ENCODE data around the gene SLC39A5.
"Not testable (repeated sequence)": the region's sequence is repeated elsewhere in the genome, so short reads cannot be mapped to it uniquely, and the experiment has no call there.

SLC39A5 gene

DNA sequence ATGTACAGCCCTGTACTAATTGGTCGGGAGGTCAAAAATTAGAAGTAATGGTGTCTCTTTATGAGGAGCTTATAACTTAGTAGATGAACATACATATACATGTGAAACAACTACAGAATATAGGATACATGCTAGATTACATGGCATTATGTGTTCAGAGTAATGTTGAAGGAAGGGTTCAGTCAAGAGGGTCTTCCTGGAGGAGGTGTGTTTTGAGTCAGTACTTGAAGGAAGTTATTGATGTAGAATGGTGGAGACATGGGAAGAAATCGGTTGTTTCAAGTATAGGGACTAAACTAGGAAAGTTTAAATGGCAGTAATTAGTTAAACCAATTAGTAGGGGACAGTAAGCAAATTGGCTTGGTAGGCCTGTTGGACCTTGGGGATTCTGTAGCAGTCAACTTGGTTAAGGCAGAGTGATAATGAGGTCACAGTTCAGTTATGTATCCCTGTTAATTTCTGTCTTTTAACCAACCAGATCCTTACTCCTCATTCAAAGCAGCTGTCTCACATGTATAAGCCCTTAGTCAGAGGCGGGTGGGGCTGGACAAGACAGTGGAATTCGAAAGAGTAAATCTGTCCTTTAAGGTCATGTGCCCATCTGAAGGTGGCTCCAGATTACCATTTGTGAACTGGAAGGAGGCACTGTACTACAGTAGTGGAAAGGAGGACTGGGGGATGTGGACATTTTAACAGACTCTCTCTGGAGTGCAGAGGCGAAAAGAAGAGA is 31.8 kb downstream of the SLC39A5 start:
- H4K20me1 ChIP-seq (ENCODE audit: insufficient read depth, low read length) = no peaks in the 10 kb centered on the region
- no peak for DNase-seq
- no peak overlapping the region for H3K9ac ChIP-seq (ENCODE audit: low read length)
- no peaks in the 10 kb centered on the region for H3K36me3 ChIP-seq (replicated peaks; ENCODE audit: insufficient read depth, low read length)
- no peak overlapping the region for H3K27ac ChIP-seq (ENCODE audit: low read length)
- H2AFZ ChIP-seq (ENCODE audit: low read length) = no peak overlapping the region
- no peaks in the 10 kb centered on the region for H3K9me3 ChIP-seq (replicated peaks; ENCODE audit: insufficient read depth, low read length)
- TF ChIP-seq EZH2phosphoT487 (IDR thresholded peaks at IDR 0.05; ENCODE audit: low read length) (no peak), EZH2 (optimal IDR thresholded peaks at IDR 0.05; ENCODE audit: low read depth, low read length) (no peak)
- TF ChIP-seq, protein P1, sequence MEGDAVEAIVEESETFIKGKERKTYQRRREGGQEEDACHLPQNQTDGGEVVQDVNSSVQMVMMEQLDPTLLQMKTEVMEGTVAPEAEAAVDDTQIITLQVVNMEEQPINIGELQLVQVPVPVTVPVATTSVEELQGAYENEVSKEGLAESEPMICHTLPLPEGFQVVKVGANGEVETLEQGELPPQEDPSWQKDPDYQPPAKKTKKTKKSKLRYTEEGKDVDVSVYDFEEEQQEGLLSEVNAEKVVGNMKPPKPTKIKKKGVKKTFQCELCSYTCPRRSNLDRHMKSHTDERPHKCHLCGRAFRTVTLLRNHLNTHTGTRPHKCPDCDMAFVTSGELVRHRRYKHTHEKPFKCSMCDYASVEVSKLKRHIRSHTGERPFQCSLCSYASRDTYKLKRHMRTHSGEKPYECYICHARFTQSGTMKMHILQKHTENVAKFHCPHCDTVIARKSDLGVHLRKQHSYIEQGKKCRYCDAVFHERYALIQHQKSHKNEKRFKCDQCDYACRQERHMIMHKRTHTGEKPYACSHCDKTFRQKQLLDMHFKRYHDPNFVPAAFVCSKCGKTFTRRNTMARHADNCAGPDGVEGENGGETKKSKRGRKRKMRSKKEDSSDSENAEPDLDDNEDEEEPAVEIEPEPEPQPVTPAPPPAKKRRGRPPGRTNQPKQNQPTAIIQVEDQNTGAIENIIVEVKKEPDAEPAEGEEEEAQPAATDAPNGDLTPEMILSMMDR (IDR thresholded peaks at IDR 0.05; ENCODE audit: low read length) = no peak
- H3F3A ChIP-seq (ENCODE audit: insufficient read depth, low read length) = no peaks in the 10 kb centered on the region
- no peaks in the 10 kb centered on the region for H3K9me2 ChIP-seq (replicated peaks; ENCODE audit: insufficient read depth, low read length)
- H3K27me3 ChIP-seq (replicated peaks; ENCODE audit: insufficient read depth, low read length) = no peaks in the 10 kb centered on the region
- peaks cover 14% of the 10 kb centered on the region for H3K79me2 ChIP-seq (ENCODE audit: low read length)
- no peak overlapping the region for H3K4me2 ChIP-seq (ENCODE audit: low read depth, low read length)
- no peak overlapping the region for H3K4me3 ChIP-seq (ENCODE audit: low read length)
- 0 out of 2 replicates have a peak, but pooled peaks cover 4% of the 10 kb centered on the region for H3K4me1 ChIP-seq (ENCODE audit: low read length)

DNA sequence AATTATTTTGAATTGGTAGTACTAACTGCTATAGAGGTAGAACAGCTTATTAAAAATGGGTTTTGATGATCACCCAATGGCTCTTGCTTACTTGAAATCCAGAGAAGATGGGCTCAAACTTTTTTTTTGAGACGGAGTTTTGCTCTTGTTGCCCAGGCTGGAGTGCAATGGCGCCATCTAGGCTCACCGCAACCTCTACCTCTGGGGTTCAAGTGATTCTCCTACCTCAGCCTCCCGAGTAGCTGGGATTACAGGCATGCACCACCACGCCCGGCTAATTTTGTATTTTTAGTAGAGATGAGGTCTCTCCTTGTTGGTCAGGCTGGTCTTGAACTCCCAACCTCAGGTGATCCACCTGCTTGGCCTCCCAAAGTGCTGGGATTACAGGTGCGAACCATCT is 33.1 kb downstream of the SLC39A5 start:
- H2AFZ ChIP-seq (ENCODE audit: low read length); H3K4me3 ChIP-seq (ENCODE audit: low read length); H3K9me2 ChIP-seq (replicated peaks; ENCODE audit: insufficient read depth, low read length); H3K27me3 ChIP-seq (replicated peaks; ENCODE audit: insufficient read depth, low read length); H3K9ac ChIP-seq (ENCODE audit: low read length); DNase-seq; H4K20me1 ChIP-seq (ENCODE audit: insufficient read depth, low read length); H3K4me2 ChIP-seq (ENCODE audit: low read depth, low read length); H3K4me1 ChIP-seq (ENCODE audit: low read length); H3K9me3 ChIP-seq (replicated peaks; ENCODE audit: insufficient read depth, low read length); H3F3A ChIP-seq (ENCODE audit: insufficient read depth, low read length); H3K79me2 ChIP-seq (ENCODE audit: low read length); H3K27ac ChIP-seq (ENCODE audit: low read length); H3K36me3 ChIP-seq (replicated peaks; ENCODE audit: insufficient read depth, low read length): not testable (repeated sequence)

DNA sequence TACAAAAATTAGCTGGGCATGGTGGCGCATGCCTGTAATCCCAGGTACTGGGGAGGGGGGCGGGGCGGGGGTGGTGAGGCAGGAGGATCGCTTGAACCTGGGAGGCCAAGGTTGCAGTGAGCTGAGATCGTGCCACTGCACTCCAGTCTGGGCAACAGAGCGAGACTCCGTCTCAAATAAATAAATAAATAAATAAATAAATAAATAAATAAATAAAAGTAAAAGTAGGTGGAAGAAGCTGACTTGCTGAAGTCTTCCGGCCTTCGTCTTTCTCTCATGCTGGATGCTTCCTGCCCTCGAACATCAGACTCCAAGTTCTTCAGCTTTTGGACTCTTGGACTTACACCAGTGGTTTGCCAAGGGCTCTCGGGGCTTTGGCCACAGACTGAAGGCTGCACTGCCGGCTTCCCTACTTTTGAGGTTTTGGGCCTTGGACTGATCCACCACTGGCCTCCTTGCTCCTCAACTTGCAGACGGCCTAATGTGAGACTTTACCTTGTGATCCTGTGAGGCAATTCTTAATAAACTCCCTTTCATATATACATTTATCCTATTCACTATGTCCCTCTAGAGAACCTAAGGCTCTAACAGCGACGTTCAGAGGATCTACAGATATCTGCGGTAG is 36.3 kb downstream of the SLC39A5 start:
- peak overlapping the region; percentile 74 for H3K4me2 ChIP-seq (ENCODE audit: low read depth, low read length)
- H3K4me3 ChIP-seq (ENCODE audit: low read length) = peak overlapping the region; percentile 86
- H3K9ac ChIP-seq (ENCODE audit: low read length) = peak overlapping the region; percentile 87; the same call in 1 of the 2 replicates
- H3F3A ChIP-seq (ENCODE audit: insufficient read depth, low read length) = peaks cover 29% of the 10 kb centered on the region
- peak overlapping the region; percentile 86; the same call in 1 of the 2 replicates for H3K27ac ChIP-seq (ENCODE audit: low read length)
- H3K9me2 ChIP-seq (replicated peaks; ENCODE audit: insufficient read depth, low read length); H3K9me3 ChIP-seq (replicated peaks; ENCODE audit: insufficient read depth, low read length); H3K27me3 ChIP-seq (replicated peaks; ENCODE audit: insufficient read depth, low read length); H3K4me1 ChIP-seq (ENCODE audit: low read length); H3K79me2 ChIP-seq (ENCODE audit: low read length); H4K20me1 ChIP-seq (ENCODE audit: insufficient read depth, low read length); H3K36me3 ChIP-seq (replicated peaks; ENCODE audit: insufficient read depth, low read length); DNase-seq: not testable (repeated sequence)
- H2AFZ ChIP-seq (ENCODE audit: low read length) = peak overlapping the region; percentile 86

DNA sequence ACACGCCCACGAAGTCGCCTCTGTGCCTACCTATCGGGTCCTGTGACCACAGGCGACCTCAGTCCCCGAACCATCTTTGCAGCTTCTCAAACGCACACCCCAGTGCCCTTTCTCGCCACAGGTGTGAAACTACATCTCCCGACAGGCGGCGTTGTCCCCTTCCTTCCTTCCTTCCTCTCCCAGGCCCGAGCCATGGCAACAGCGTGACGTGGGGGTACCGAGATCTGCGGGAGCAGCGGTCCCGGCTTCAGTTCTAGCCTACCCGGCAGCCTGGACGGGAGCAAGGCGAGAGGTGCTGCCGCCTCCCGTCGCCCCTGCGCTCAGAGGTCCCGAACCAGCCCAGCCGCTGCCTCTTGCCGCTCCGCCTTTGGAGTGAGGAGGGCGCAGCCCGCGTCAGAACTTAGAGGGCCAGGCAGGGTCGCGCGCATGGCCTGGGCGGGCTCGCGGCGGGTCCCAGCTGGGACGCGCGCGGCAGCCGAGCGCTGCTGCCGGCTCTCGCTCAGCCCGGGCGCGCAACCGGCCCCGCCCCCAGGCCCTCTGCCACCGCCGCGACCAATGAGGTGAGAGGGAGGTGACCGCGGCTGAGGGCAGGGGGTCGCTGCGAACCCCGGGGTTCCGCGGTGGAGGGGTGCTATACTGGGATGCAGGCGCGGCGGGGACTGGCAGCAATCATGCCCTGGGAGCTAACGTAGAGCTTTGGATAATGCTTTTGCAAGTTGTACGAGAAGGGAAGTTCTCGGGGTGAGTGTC is 37.0 kb downstream of the SLC39A5 start, which contains the start of gene COQ10A:
COQ10A (plus strand) TSS at position 250 of the 750 bp plus-strand sequence; CDS start at position 427, 177 bp downstream.
- Histone ChIP-seq H3K27ac (ENCODE audit: low read length) (peak within 1 kb of the TSS; percentile 86), H3K4me1 (ENCODE audit: low read length) (peaks cover 4% of the 10 kb centered on the region; the same call in 1 of the 2 replicates), H3K4me2 (ENCODE audit: low read depth, low read length) (peak within 1 kb of the TSS; percentile 87), H3K36me3 (replicated peaks; ENCODE audit: insufficient read depth, low read length) (no peaks in the 10 kb centered on the region), H3K79me2 (ENCODE audit: low read length) (no peaks in the 10 kb centered on the region), H3K9me2 (replicated peaks; ENCODE audit: insufficient read depth, low read length) (no peaks in the 10 kb centered on the region), H3K27me3 (replicated peaks; ENCODE audit: insufficient read depth, low read length) (no peaks in the 10 kb centered on the region), H3K9ac (ENCODE audit: low read length) (peak within 1 kb of the TSS; percentile 87), H2AFZ (ENCODE audit: low read length) (peak within 1 kb of the TSS; percentile 86), H3K9me3 (replicated peaks; ENCODE audit: insufficient read depth, low read length) (no peaks in the 10 kb centered on the region), H3F3A (ENCODE audit: insufficient read depth, low read length) (peaks cover 33% of the 10 kb centered on the region), H3K4me3 (ENCODE audit: low read length) (peak within 1 kb of the TSS; percentile 86), H4K20me1 (ENCODE audit: insufficient read depth, low read length) (no peaks in the 10 kb centered on the region)
- no peak for TF ChIP-seq EZH2phosphoT487 (IDR thresholded peaks at IDR 0.05; ENCODE audit: low read length)
- TF ChIP-seq EZH2 (optimal IDR thresholded peaks at IDR 0.05; ENCODE audit: low read depth, low read length) = no peak
- TF ChIP-seq, protein P1 (IDR thresholded peaks at IDR 0.05; ENCODE audit: low read length) = peak; percentile 50
- peak; percentile 80 for DNase-seq
